NCI-H524 treated with DMSO at 0.1 percent for 48 hours (cell line): ENCODE data around the gene SBDS.
A peak's percentile ranks its signal among the peaks of the same experiment; 100 is the strongest.
"Not testable (repeated sequence)": the region's sequence is repeated elsewhere in the genome, so short reads cannot be mapped to it uniquely, and the experiment has no call there.

Experiments
- DNase-seq: peaks from one replicate; lab custom pipeline; 2025; lab: John Stamatoyannopoulos, UW

Gene SBDS

GRCh38 chr7:66996444-66997191 lies 1.2 kb upstream of the SBDS start, which contains the start of gene TYW1:
TSS of gene TYW1 (plus strand) at chr7:66996833. CDS start at chr7:66996979, 146 bp downstream.
- DNase-seq, result peak; percentile 79

DNA sequence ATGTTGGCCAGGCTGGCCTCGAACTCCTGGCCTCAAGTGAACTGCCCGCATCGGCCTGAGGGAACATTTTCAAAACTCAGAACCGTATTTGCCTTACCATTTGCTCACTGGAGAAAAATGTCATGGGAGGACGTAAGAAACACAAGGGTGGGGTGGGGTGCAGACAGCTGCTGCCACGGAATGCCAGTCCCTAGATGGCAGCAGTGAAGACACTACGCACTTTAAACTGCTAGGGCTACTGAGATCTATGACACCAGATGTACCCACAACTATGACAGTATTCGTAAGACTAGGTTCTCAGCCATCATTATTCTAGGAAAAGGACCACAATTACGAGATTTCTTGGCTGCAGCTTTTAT lies 716 bp downstream of the SBDS start:
- peak; percentile 36 for DNase-seq

- not testable (repeated sequence) for DNase-seq
These were observed 1.3 kb downstream of the SBDS start for GRCh38 chr7:66994051-66994450.

DNA sequence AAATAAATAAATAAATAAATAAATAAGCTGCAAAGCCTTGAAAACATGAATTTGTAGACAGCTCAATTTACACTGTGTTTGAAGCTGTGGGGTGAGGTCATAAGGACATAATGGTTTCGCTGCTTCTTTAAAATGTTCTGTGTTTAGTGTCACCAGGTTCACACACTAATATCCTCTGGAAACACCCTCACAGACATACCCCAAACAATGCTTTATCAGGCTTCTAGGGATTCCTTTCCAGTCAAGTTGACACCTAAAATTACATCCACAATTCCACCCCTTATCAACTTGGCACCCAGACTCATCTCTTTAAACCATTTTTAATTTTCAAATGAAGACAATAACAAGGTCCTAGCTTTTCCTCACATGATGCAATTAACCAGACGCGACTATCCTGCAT lies 5.8 kb downstream of the SBDS start:
- DNase-seq, result not testable (repeated sequence)

GRCh38 chr7:66980336-66980735 lies 15.1 kb downstream of the SBDS start:
- DNase-seq, result not testable (repeated sequence)

GRCh38 chr7:66979013-66979412 lies 16.4 kb downstream of the SBDS start:
- DNase-seq, result not testable (repeated sequence)

GRCh38 chr7:66978312-66978711 lies 17.1 kb downstream of the SBDS start:
- not testable (repeated sequence) for DNase-seq

GRCh38 chr7:66974986-66975590 lies 20.3 kb downstream of the SBDS start:
- no peak for DNase-seq

DNA sequence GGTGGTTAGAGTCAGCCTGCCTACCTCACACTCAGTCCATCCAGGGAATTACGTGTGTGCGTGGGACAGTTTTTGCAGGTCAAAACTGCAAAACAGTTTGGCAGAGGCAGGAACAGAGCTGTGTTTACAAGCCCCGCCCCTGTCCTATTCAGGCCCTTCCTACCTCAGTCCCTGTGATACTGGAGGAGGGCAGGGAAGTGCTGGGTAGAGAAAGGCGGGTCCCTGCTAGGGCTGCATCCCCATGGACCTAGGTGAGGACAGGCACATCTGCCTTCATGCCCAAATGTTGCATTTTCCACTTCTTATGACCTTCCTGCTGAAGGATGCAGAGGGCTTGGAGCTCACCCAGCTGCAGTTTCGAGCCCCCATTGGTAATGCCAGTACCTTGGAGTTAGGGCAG lies 25.1 kb downstream of the SBDS start:
- no peak for DNase-seq

DNA sequence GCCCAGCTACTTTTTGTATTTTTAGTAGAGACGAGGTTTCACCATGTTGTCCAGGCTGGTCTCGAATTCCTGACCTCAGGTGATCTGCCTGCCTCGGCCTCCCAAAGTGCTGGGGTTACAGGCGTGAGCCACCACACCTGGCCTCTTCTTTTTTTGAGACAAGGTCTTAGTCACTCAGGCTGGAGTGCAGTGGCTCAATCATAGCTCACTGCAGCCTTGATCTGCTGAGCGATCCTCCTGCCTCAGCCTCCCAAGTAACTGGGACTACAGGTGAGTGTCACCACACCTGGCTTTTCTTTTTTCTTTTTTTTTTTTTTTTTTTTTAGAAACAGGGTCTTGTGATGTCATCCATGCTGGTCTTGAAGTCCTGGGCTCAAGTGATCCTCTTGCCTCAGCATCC lies 26.4 kb downstream of the SBDS start:
- DNase-seq, result not testable (repeated sequence)

DNA sequence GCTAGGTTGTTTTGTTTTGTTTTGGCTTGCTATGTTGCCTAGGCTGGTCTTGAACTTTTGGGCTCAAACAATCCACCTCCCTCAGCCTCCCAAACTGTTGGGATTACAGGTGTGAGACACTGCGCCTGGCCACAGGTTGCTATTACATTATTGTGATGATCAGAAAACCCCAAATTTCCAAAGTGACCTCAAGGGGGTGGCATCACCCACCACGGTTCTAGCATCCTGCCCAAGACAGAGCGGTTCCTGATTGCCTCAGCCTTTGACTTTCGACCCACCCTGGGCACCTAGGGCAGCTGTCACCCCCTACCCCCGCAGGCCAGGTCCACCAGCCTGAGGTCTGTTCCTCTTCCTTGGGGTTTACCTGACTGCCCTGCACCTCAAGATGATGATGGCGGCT lies 28.4 kb downstream of the SBDS start:
- no peak for DNase-seq

DNA sequence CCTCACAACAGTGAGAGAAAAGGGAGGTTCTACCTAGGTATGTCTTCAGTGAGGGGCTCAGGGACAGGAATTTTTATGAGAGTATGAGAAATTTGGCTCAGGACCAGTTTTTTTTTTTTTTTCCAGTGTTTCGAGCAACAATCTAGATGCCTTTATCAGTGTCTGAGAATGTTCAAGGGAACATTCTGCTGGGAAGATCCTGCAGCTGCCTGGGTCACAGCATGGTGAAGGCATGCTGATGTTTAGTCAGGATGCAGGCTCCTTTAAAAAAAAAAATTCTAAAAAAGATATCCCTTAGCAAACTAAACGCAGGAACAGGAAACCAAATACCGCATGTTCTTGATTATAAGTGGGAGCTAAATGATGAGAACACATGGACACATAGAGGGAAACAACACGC lies 31.0 kb downstream of the SBDS start:
- DNase-seq, result no peak

GRCh38 chr7:66961096-66961495 lies 34.3 kb downstream of the SBDS start:
- DNase-seq, result no peak

- no peak for DNase-seq
These were observed 35.2 kb downstream of the SBDS start for GRCh38 chr7:66960192-66960591.

- no peak for DNase-seq
These were observed 36.6 kb downstream of the SBDS start for GRCh38 chr7:66958538-66959350.

- DNase-seq, result no peak
These were observed 37.6 kb downstream of the SBDS start for GRCh38 chr7:66957595-66958290.

DNA sequence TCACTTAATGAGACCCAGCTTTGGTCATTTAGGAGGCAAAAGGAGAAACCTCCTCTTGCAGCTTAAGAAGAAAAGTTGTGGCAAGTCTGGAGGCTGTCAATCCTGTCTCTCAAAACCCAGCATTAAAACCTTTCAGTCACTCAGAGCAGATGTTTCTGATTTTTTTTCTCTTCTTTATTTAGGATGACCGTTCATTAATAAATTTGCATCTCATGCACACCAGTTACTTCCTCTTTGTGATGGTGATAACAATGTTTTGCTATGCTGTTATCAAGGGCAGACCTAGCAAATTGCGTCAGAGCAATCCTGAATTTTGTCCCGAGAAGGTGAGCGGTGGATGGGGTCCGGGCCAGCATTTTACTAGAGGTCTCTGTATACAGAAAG lies 42.4 kb downstream of the SBDS start:
- no peak for DNase-seq

DNA sequence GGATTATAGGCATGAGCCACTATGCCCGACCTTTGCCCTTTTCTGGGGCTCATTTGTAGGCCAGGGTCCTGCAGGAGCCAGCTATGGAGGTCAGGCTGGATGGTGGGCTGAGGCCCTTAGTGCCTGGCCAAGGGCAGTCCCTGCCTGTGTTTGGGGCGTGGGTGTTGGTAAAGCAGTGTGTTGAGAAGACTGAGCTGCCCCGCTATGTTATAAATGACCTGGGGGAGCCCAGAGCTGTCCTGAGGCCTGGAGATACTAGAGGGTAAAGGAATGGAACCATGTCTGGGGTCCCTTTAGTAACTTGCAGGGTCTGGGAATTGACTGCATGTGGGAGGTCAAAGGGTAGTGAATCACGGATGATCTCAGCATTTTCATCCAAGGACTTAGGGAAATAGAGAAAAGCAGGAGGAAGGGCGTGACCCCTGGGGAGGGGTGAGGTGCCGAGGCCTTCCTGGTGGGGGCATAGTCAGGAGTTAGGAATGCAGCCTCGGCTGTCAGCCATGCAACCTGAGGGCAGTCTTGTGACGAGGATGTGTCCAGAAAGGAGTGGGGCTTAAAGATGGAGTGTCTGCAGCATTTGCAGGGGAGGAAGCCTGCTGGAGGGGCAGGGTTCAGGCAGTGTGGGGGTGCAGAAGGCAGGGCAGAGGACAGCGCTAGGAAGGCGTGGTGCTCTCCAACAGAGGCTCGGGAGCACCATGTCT lies 42.9 kb downstream of the SBDS start:
- DNase-seq, result no peak

DNA sequence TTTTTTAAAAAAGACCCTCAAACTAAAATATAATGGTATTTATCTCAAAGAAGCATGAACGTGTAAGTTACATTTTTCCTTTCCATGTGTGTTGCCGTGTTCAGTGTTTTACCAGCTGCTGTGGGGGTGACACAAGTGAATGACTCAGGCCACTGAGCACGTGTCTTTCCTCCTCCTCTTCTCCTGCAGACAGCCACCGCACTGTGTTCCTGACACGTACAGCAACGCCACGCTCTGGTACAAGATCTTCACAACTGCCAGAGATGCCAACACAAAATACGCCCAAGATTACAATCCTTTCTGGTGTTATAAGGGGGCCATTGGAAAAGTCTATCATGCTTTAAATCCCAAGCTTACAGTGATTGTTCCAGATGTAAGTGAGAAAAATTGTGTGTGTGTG lies 44.6 kb downstream of the SBDS start:
- no peak for DNase-seq

GRCh38 chr7:66950311-66950710 lies 45.1 kb downstream of the SBDS start:
- no peak for DNase-seq

- DNase-seq, result no peak
These were observed 46.8 kb downstream of the SBDS start for GRCh38 chr7:66948480-66949109.
